Thyroid gland (tissue), 4 donors: ENCODE measurements around the gene DOCK9. TPM values are rescaled to one million over a fixed set of nuclear protein-coding genes. Genes with fewer than 3 reads are reported as not detected.
A peak's percentile ranks its signal among the peaks of the same experiment; 100 is the strongest.

ENCODE experiments used
- DNase-seq, 2 donors: peaks; one replicate each; pipeline ENCODE4 v3.0.0-alpha.2; 2019
- H3K27ac ChIP-seq, 3 donors: fragments of 200-600 bp; sonication (generic); 1 replicate in 2 of 3; 2 replicates in 1 of 3; pipeline ENCODE4 v1.5.1; 2016 to 2019; ENCODE audit warnings: mild to moderate bottlenecking in 1 of 3, moderate library complexity in 1 of 3
- H3K27me3 ChIP-seq: fragments of 200-600 bp; sonication (generic); one replicate; pipeline ENCODE4 v1.5.1; 2019
- H3K36me3 ChIP-seq, 2 donors: fragments of 200-600 bp; sonication (generic); one replicate each; pipeline ENCODE4 v1.5.1; 2016 to 2019
- H3K4me1 ChIP-seq, 2 donors: fragments of 200-600 bp; sonication (generic); one replicate each; pipeline ENCODE4 v1.5.1; 2017 to 2019
- H3K4me3 ChIP-seq, 3 donors: fragments of 200-600 bp; sonication (generic); replicated peaks in 1 of 3; 1 replicate in 2 of 3; 2 replicates in 1 of 3; pipeline ENCODE4 v1.5.1; 2016; ENCODE audit warnings: mild to moderate bottlenecking in 1 of 3
- H3K9me3 ChIP-seq: fragments of 200-600 bp; sonication (generic); one replicate; pipeline ENCODE4 v1.5.1; 2017
- CTCF ChIP-seq, 6 experiments: fragments of 200-600 bp in 3 of 6; fragments of 450-650 bp in 3 of 6; sonication (generic) in 3 of 6; IDR thresholded peaks; one replicate each; pipeline ENCODE4 v1.5.1; 2016 to 2019; ENCODE audit warnings: antibody characterized with exemption in 6 of 6, mild to moderate bottlenecking in 2 of 6, inconsistent platforms in 1 of 6, moderate library complexity in 1 of 6
- POLR2A ChIP-seq, 2 donors: fragments of 450-650 bp; IDR thresholded peaks; one replicate each; pipeline ENCODE4 v1.6.1; 2017; ENCODE audit warnings: antibody characterized with exemption in 2 of 2, mild to moderate bottlenecking in 2 of 2, moderate library complexity in 1 of 2
- WGBS, 2 donors: methylation state at CpG; one replicate each; pipeline ENCODE4 v1.1.5; 2017; 5-methylcytosine and 5-hydroxymethylcytosine counted together
- intact Hi-C: fragments of 100-400 bp; cut with DNase I; formaldehyde crosslinking; loops from one replicate; pipeline ENCODE4 v1.15.1; 2023
- total RNA-seq, 4 donors: library from RNA; depleted of rRNA; stranded (reverse); fragments of >200 nt; gene quantifications; one replicate each; pipeline ENCODE4 v1.2.3, GENCODE V29; 2016

The DOCK9 gene
- total RNA-seq, 4 donors from 2014 or later = 126 to 240 (median 160) TPM

GRCh38 chr13:98844021-98844420 is 133.8 kb downstream of the DOCK9 start:
- Histone ChIP-seq H3K4me3 (no peak overlapping the region), H3K27me3 (no peaks in the 10 kb centered on the region), H3K27ac (no peak overlapping the region), H3K36me3 (peaks cover 0 to 12% of the 10 kb centered on the region in 2 donors), H3K9me3 (no peaks in the 10 kb centered on the region), H3K4me1 (peaks cover 0 to 5% of the 10 kb centered on the region in 2 donors)
- DNase-seq = no peak
- 71 to 76% methylated on average over 1 of the region's 1 CpG for WGBS, 2 donors
- intact Hi-C loops = loop anchor here (5.0 kb wide), 1 partner anchor 402 kb away; no protein-coding TSS in a partner anchor
- TF ChIP-seq CTCF (IDR thresholded peaks at IDR 0.05) (no peak), POLR2A (IDR thresholded peaks at IDR 0.05) (no peak)

- peaks cover 0 to 12% of the 10 kb centered on the region in 2 donors for H3K36me3 ChIP-seq
Observed at GRCh38 chr13:98843482-98843877, 134.4 kb downstream of the DOCK9 start.

GRCh38 chr13:98842858-98843481 is 134.9 kb downstream of the DOCK9 start:
- TF ChIP-seq CTCF (IDR thresholded peaks at IDR 0.05) (peak; percentile 33 to 86 (median 68)), POLR2A (IDR thresholded peaks at IDR 0.05) (no peak)
- H3K4me1 ChIP-seq = peaks cover 0 to 5% of the 10 kb centered on the region in 2 donors
- peak; percentile 55 to 68 for DNase-seq
- intact Hi-C loops = loop anchor here (5.0 kb wide), 1 partner anchor 401 kb away; no protein-coding TSS in a partner anchor
- H3K9me3 ChIP-seq = no peaks in the 10 kb centered on the region
- WGBS, 2 donors = 41% methylated on average over 5 of the region's 5 CpGs
- H3K4me3 ChIP-seq = no peak overlapping the region
- H3K27me3 ChIP-seq = no peaks in the 10 kb centered on the region
- peaks cover 0 to 12% of the 10 kb centered on the region in 2 donors for H3K36me3 ChIP-seq
- no peak overlapping the region for H3K27ac ChIP-seq

More at GRCh38 chr13:98843482-98843877, 134.4 kb downstream of the DOCK9 start:
- TF ChIP-seq CTCF (IDR thresholded peaks at IDR 0.05) (no peak), POLR2A (IDR thresholded peaks at IDR 0.05) (no peak)
- Histone ChIP-seq H3K4me1 (peaks cover 0 to 5% of the 10 kb centered on the region in 2 donors), H3K4me3 (no peak overlapping the region), H3K27me3 (no peaks in the 10 kb centered on the region), H3K9me3 (no peaks in the 10 kb centered on the region), H3K27ac (no peak overlapping the region)
- DNase-seq = no peak
- intact Hi-C loops = loop anchor here (5.0 kb wide), 1 partner anchor 401 kb away; no protein-coding TSS in a partner anchor
- 63 to 70% methylated on average over 3 of the region's 3 CpGs for WGBS, 2 donors

- no peak overlapping the region for H3K4me3 ChIP-seq
Observed at GRCh38 chr13:98842070-98842469, 135.8 kb downstream of the DOCK9 start.

More at GRCh38 chr13:98842070-98842469, 135.8 kb downstream of the DOCK9 start:
- no peak overlapping the region for H3K27ac ChIP-seq
- H3K4me1 ChIP-seq = peaks cover 0 to 5% of the 10 kb centered on the region in 2 donors
- H3K36me3 ChIP-seq = peaks cover 0 to 12% of the 10 kb centered on the region in 2 donors
- H3K27me3 ChIP-seq = no peaks in the 10 kb centered on the region
- no peak for TF ChIP-seq CTCF (IDR thresholded peaks at IDR 0.05)
- TF ChIP-seq POLR2A (IDR thresholded peaks at IDR 0.05) = no peak
- DNase-seq = peak; percentile 39 to 45
- WGBS, 2 donors = 65 to 69% methylated on average over 2 of the region's 2 CpGs
- intact Hi-C loops = loop anchor here (5.0 kb wide), 1 partner anchor 400 kb away; no protein-coding TSS in a partner anchor
- no peaks in the 10 kb centered on the region for H3K9me3 ChIP-seq
